ENCODE data around the gene CCNF.

The CCNF gene

GRCh38 chr16:2458887-2459646, 29.8 kb downstream of the CCNF start:
- no peak for DNase-seq

GRCh38 chr16:2459647-2460390, 30.6 kb downstream of the CCNF start, which contains the start of gene TEDC2:
Gene TEDC2 (plus strand): TSS chr16:2460109. CDS start chr16:2460145, 36 bp downstream.
- DNase-seq, result peak; percentile 67

GRCh38 chr16:2460391-2460713, 31.1 kb downstream of the CCNF start:
- DNase-seq, result no peak

- no peak for DNase-seq
Observed at GRCh38 chr16:2460916-2461315, 31.7 kb downstream of the CCNF start.

GRCh38 chr16:2462031-2462866, 33.0 kb downstream of the CCNF start:
- no peak for DNase-seq

- DNase-seq, result no peak
Observed at GRCh38 chr16:2464333-2464732, 35.1 kb downstream of the CCNF start.

- DNase-seq, result no peak
Observed at GRCh38 chr16:2465653-2466415, 36.6 kb downstream of the CCNF start.

GRCh38 chr16:2466667-2467527, 37.6 kb downstream of the CCNF start:
- DNase-seq, result no peak

GRCh38 chr16:2467528-2468232, 38.4 kb downstream of the CCNF start:
- no peak for DNase-seq

- DNase-seq, result no peak
Observed at GRCh38 chr16:2468233-2468724, 39.0 kb downstream of the CCNF start.

- DNase-seq, result no peak
Observed at GRCh38 chr16:2468725-2469398, 39.6 kb downstream of the CCNF start.

- no peak for DNase-seq
Observed at GRCh38 chr16:2469399-2470233, 40.4 kb downstream of the CCNF start.

GRCh38 chr16:2470234-2470601, 41.0 kb downstream of the CCNF start:
- DNase-seq, result no peak

- no peak for DNase-seq
Observed at GRCh38 chr16:2470603-2471015, 41.4 kb downstream of the CCNF start.

- no peak for DNase-seq
Observed at GRCh38 chr16:2471016-2471652, 41.9 kb downstream of the CCNF start, which contains the start of gene NTN3. Gene NTN3 (plus strand): TSS chr16:2471297. CDS start chr16:2471702, 405 bp downstream.

GRCh38 chr16:2471653-2472487, 42.6 kb downstream of the CCNF start:
- DNase-seq, result no peak

- no peak for DNase-seq
Observed at GRCh38 chr16:2472488-2472864, 43.2 kb downstream of the CCNF start.

Measured in NCI-H1048 (cell line).